GM12878 (cell line): ENCODE data around the gene TBC1D9B. TPM values are rescaled to one million over a fixed set of nuclear protein-coding genes. Genes with fewer than 3 reads are reported as not detected.

Experiments
- CBX5 ChIP-seq: sonication (generic); IDR thresholded peaks from 2 replicates; pipeline ENCODE4 v1.6.1; 2016; ENCODE audit warnings: low read depth, moderate library complexity, mild to moderate bottlenecking, inconsistent platforms
- RBBP5 ChIP-seq: fragments of 200-600 bp; sonication (generic); conservative IDR thresholded peaks from 2 replicates; pipeline ENCODE4 v1.6.1; 2016
- SIN3A ChIP-seq: IDR thresholded peaks from 2 replicates; pipeline ENCODE4 v1.6.1; 2012; ENCODE audit warnings: low read depth, low read length, improper control_type of control experiment
- SKIL ChIP-seq: fragments of 450-650 bp; IDR thresholded peaks from 2 replicates; pipeline ENCODE4 v1.6.1; 2017; ENCODE audit warnings: mild to moderate bottlenecking, low read depth, inconsistent platforms; ENCODE audit not compliant: poor library complexity, severe bottlenecking
- USF1 ChIP-seq: IDR thresholded peaks from 2 replicates; pipeline ENCODE4 v1.6.1; 2011; ENCODE audit warnings: borderline replicate concordance, low read depth, mild to moderate bottlenecking, moderate library complexity, mixed read lengths, low read length; ENCODE audit not compliant: insufficient read depth; ENCODE audit errors: extremely low read length
- ZBTB40 ChIP-seq: fragments of 450-650 bp; IDR thresholded peaks from 2 replicates; pipeline ENCODE4 v1.6.1; 2016; ENCODE audit warnings: mild to moderate bottlenecking, moderate library complexity, borderline replicate concordance
- ZZZ3 ChIP-seq: IDR thresholded peaks from 2 replicates; pipeline ENCODE4 v1.6.1; 2011; ENCODE audit warnings: low read depth; ENCODE audit not compliant: control insufficient read depth, insufficient read length
- polyA plus RNA-seq, 11 experiments: library from polyadenylated mRNA; depleted of rRNA in 4 of 11; unstranded in 6 of 11; stranded (reverse) in 5 of 11; fragments of >200 nt; fragmentation: Nextera tagmentation in 4 of 11; fragmentation: Illumina TruSeq in 1 of 11; extraction: Ambion mirVana in 4 of 11; extraction: Trizol in 1 of 11; gene quantifications; 1 replicate in 1 of 11; 2 replicates in 10 of 11; pipeline versions ENCODE4 v1.2.1 to v1.2.3, GENCODE V29; 2011 to 2016; ENCODE audit warnings: inconsistent platforms in 2 of 11, missing spikeins in 2 of 11, low read depth in 1 of 11
- total RNA-seq, 4 experiments: library from RNA; depleted of rRNA in 3 of 4; stranded (reverse); fragments of >200 nt in 3 of 4; fragmentation: Illumina TruSeq in 1 of 4; extraction: Trizol in 1 of 4; gene quantifications; 2 replicates each; pipeline versions ENCODE4 v1.2.1 to v1.2.3, GENCODE V29; 2013 to 2021
- TF ChIP-seq, protein P1 (sequence below): fragments of 450-650 bp; IDR thresholded peaks from 2 replicates; pipeline ENCODE4 v1.6.1; 2017; ENCODE audit warnings: antibody characterized with exemption, mild to moderate bottlenecking, moderate library complexity
- TF ChIP-seq, protein P2 (sequence below): fragments of 450-650 bp; IDR thresholded peaks from 2 replicates; pipeline ENCODE4 v1.6.1; 2017; ENCODE audit warnings: mild to moderate bottlenecking
- TF ChIP-seq, protein P3 (sequence below): IDR thresholded peaks from 2 replicates; pipeline ENCODE4 v1.6.1; 2012; ENCODE audit warnings: low read depth, low read length, improper control_type of control experiment

Gene TBC1D9B
- total and polyA plus RNA-seq, 10 of the 15 experiments (the other 5 are each of a cell fraction or from before 2014, with no cell fraction given) = 4.0 to 74.2 (median 34.6) TPM

- TF ChIP-seq, protein P1, sequence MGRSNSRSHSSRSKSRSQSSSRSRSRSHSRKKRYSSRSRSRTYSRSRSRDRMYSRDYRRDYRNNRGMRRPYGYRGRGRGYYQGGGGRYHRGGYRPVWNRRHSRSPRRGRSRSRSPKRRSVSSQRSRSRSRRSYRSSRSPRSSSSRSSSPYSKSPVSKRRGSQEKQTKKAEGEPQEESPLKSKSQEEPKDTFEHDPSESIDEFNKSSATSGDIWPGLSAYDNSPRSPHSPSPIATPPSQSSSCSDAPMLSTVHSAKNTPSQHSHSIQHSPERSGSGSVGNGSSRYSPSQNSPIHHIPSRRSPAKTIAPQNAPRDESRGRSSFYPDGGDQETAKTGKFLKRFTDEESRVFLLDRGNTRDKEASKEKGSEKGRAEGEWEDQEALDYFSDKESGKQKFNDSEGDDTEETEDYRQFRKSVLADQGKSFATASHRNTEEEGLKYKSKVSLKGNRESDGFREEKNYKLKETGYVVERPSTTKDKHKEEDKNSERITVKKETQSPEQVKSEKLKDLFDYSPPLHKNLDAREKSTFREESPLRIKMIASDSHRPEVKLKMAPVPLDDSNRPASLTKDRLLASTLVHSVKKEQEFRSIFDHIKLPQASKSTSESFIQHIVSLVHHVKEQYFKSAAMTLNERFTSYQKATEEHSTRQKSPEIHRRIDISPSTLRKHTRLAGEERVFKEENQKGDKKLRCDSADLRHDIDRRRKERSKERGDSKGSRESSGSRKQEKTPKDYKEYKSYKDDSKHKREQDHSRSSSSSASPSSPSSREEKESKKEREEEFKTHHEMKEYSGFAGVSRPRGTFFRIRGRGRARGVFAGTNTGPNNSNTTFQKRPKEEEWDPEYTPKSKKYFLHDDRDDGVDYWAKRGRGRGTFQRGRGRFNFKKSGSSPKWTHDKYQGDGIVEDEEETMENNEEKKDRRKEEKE = no peak
- TF ChIP-seq ZBTB40 = no peak
- TF ChIP-seq SKIL = no peak
- no peak for TF ChIP-seq CBX5
- TF ChIP-seq, protein P2, sequence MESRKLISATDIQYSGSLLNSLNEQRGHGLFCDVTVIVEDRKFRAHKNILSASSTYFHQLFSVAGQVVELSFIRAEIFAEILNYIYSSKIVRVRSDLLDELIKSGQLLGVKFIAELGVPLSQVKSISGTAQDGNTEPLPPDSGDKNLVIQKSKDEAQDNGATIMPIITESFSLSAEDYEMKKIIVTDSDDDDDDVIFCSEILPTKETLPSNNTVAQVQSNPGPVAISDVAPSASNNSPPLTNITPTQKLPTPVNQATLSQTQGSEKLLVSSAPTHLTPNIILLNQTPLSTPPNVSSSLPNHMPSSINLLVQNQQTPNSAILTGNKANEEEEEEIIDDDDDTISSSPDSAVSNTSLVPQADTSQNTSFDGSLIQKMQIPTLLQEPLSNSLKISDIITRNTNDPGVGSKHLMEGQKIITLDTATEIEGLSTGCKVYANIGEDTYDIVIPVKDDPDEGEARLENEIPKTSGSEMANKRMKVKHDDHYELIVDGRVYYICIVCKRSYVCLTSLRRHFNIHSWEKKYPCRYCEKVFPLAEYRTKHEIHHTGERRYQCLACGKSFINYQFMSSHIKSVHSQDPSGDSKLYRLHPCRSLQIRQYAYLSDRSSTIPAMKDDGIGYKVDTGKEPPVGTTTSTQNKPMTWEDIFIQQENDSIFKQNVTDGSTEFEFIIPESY = no peak
- TF ChIP-seq SIN3A = no peak
- no peak for TF ChIP-seq RBBP5
- TF ChIP-seq, protein P3, sequence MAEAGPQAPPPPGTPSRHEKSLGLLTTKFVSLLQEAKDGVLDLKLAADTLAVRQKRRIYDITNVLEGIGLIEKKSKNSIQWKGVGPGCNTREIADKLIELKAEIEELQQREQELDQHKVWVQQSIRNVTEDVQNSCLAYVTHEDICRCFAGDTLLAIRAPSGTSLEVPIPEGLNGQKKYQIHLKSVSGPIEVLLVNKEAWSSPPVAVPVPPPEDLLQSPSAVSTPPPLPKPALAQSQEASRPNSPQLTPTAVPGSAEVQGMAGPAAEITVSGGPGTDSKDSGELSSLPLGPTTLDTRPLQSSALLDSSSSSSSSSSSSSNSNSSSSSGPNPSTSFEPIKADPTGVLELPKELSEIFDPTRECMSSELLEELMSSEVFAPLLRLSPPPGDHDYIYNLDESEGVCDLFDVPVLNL = no peak
- no peak for TF ChIP-seq USF1
- no peak for TF ChIP-seq ZZZ3
Measured at GRCh38 chr5:179815491-179816249, 92.0 kb downstream of the TBC1D9B start (continued).
